Activated B cell treated with CpG ODN at 0.5 μM for 24 hours (primary cell): ENCODE data around the gene GP1BB. TPM values are rescaled to one million over a fixed set of nuclear protein-coding genes. Genes with fewer than 3 reads are reported as not detected.
A peak's percentile ranks its signal among the peaks of the same experiment; 100 is the strongest.

Source experiments
- ATAC-seq: fragments of 200-7000 bp; cut with Tn5 transposase; one replicate; pipeline ENCODE4 v1.10.0; 2021; ENCODE audit warnings: low read depth, mild to moderate bottlenecking, moderate library complexity
- CTCF ChIA-PET: fragments of 350-600 bp; sonication (Branson Sonifier 250); formaldehyde crosslinking; loops from one replicate; lab custom pipeline; 2021; ENCODE audit warnings: antibody characterized with exemption; lab: Charles Lee
- POLR2A ChIA-PET: fragments of 350-600 bp; sonication (Branson Sonifier 250); formaldehyde crosslinking; loops from one replicate; lab custom pipeline; 2021; ENCODE audit warnings: antibody characterized with exemption; lab: Charles Lee
- DNase-seq: peaks from one replicate; pipeline ENCODE4 v3.0.0; 2022
- H3K27ac Mint-ChIP-seq: one replicate; pipeline ENCODE4 v1.8.0; 2020; ENCODE audit warnings: mixed read lengths
- H3K27me3 Mint-ChIP-seq: one replicate; pipeline ENCODE4 v1.8.0; 2021; ENCODE audit warnings: mixed read lengths
- H3K36me3 Mint-ChIP-seq: one replicate; pipeline ENCODE4 v1.8.0; 2021; ENCODE audit warnings: low read depth, mixed read lengths
- H3K4me1 Mint-ChIP-seq: one replicate; pipeline ENCODE4 v1.8.0; 2021; ENCODE audit warnings: mixed read lengths
- H3K4me3 Mint-ChIP-seq: one replicate; pipeline ENCODE4 v1.8.0; 2020; ENCODE audit warnings: mild to moderate bottlenecking, mixed read lengths
- H3K9me3 Mint-ChIP-seq: one replicate; pipeline ENCODE4 v1.8.0; 2020; ENCODE audit warnings: mixed read lengths
- CTCF ChIP-seq: fragments of 200-600 bp; IDR thresholded peaks from one replicate; pipeline ENCODE4 v1.8.0; 2022; ENCODE audit warnings: antibody characterized with exemption, mild to moderate bottlenecking
- intact Hi-C: fragments of 100-400 bp; cut with micrococcal nuclease; formaldehyde crosslinking; loops from one replicate; pipeline ENCODE4 v1.15.1; 2024
- total RNA-seq: library from RNA; stranded (reverse); gene quantifications from 2 replicates; pipeline ENCODE4 v1.2.3, GENCODE V29; 2022

The GP1BB gene
- total RNA-seq, 1 donor from 2014 or later = not detected

- Mint-ChIP-seq H3K27me3 (peaks cover 44% of the 10 kb centered on the region), H3K4me3 (peak overlapping the region; percentile 81), H3K9me3 (no peaks in the 10 kb centered on the region), H3K27ac (no peak overlapping the region), H3K4me1 (peaks cover 32% of the 10 kb centered on the region), H3K36me3 (no peaks in the 10 kb centered on the region)
- CTCF ChIA-PET = no interaction called here
- TF ChIP-seq CTCF = no peak
- intact Hi-C loops = loop anchor here (5.0 kb wide), 1 partner anchor 98 kb away; no protein-coding TSS in a partner anchor
- POLR2A ChIA-PET = no interaction called here
- no peak for ATAC-seq
- DNase-seq = no peak
Measured at GRCh38 chr22:19759427-19760057, 36.2 kb downstream of the GP1BB start.

DNA sequence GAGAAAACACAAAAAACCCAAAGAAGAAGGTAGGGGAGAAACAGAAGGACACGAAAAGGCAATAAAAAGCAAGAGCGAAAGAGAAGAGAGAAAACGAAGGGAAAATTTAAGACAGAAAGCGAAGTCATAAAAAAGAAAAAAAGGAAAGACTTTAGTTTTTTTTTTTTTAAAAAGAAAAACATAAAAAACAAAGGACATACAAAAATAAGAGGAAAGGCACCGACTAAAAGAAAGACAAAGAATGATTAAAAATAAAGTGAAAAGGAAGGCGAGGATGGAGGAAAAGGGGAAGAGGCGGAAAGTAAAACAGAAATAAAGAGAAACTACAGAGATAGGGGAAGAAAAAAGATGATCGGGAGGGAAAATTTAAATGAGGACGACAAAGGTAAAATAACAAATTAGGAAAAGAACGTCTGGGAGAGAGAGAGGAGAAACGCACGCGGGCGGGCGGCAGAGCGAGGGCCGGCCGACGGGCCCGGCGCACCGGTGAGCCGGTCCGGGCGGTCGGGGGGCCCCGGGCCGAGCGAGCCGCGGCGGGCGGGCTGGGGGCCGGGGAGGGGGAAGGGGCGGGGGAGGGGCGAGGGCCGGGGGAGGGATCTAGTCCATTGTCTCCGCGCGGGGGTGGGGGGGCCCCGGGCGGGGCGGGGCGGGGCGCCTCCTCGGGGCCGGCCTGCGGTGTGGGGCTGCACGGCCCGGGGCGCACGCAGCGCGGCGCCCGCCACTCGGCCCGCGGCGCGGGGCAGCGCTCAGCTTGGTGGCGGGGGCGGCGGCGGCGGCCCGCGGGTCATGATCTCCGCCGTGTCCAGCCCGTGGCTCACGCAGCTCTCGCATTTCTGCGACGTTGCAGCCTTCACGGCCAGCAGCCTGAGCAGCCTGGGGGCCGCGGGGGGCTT lies 37.0 kb downstream of the GP1BB start, which contains the start of gene TBX1:
TSS of gene TBX1 (plus strand) at position 721 of the 893 bp plus-strand sequence. CDS start at position 787, 66 bp downstream.
- Mint-ChIP-seq H3K4me1 (peaks cover 32% of the 10 kb centered on the region), H3K9me3 (no peaks in the 10 kb centered on the region), H3K4me3 (peak within 1 kb of the TSS; percentile 81), H3K27ac (no peak within 1 kb of the TSS), H3K36me3 (no peaks in the 10 kb centered on the region), H3K27me3 (peaks cover 47% of the 10 kb centered on the region)
- DNase-seq = no peak
- ChIA-PET POLR2A (no interaction called here), CTCF (no interaction called here)
- TF ChIP-seq CTCF = no peak
- ATAC-seq = no peak
- intact Hi-C loops = no loop called here

- no peak for TF ChIP-seq CTCF
- Mint-ChIP-seq H3K27ac (no peak overlapping the region), H3K27me3 (peaks cover 45% of the 10 kb centered on the region), H3K4me1 (peaks cover 29% of the 10 kb centered on the region), H3K9me3 (no peaks in the 10 kb centered on the region), H3K36me3 (no peaks in the 10 kb centered on the region), H3K4me3 (peak overlapping the region; percentile 67)
- DNase-seq = no peak
- intact Hi-C loops = no loop called here
- ATAC-seq = no peak
- ChIA-PET POLR2A (no interaction called here), CTCF (no interaction called here)
Measured at GRCh38 chr22:19760951-19761724, 37.8 kb downstream of the GP1BB start.

DNA sequence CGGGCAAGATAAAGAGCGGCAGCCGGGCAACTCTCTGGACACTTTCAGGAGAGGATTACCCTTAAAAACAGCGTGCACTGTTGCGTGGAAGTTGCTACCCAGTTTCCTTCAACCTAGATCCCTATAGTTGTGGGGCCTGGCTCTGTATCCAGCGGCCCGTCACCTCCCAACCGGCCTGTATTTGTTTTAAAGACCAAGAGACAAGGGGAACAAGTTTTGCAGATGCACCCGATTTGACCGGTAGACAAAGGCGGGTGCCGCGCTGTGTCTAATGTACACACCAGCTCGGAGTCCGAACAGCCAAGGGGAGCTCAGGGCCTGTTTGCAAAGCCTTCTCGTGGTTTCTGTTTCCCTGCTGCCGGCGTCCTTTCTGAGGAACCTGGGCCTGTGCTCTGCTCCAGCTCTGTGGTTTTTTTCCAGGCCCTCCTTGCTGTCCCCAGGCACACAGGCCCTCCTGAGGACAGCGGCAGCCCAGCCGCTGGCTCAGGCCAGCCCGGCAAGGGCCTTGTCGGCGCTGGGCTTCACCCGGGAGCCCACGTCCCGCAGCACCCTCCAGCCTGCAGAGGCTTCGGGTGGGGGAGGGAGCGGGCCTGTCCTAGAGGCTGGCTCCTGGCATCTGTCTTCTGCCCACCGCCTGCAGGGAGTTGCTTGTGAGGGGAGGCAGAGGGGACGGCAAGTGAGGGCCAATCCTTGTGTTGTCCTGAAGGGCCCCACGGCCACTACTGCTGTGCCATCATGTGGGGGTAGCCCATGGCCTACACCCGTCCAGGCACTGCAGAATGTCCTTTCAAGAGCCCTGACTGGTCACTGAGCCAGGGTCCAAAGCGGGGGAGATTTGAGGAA lies 38.6 kb downstream of the GP1BB start:
- CTCF ChIA-PET = no interaction called here

More for the DNA sequence above, 38.6 kb downstream of the GP1BB start:
- Mint-ChIP-seq H3K9me3 (no peaks in the 10 kb centered on the region), H3K36me3 (no peaks in the 10 kb centered on the region), H3K4me3 (peak overlapping the region; percentile 67), H3K27ac (no peak overlapping the region), H3K27me3 (peaks cover 42% of the 10 kb centered on the region), H3K4me1 (peaks cover 25% of the 10 kb centered on the region)
- POLR2A ChIA-PET = no interaction called here
- DNase-seq (no peak), ATAC-seq (no peak)
- intact Hi-C loops = no loop called here
- TF ChIP-seq CTCF = no peak
